OCI-LY3 (cell line): ENCODE data around the gene SLC6A15.

ENCODE experiments used
- H2AFZ ChIP-seq: fragments of 200-600, 300-600 bp; shearing (Covaris generic); 2 replicates; pipeline ENCODE4 v1.6.0; 2014; ENCODE audit warnings: antibody characterized with exemption, low read depth, low read length
- H3K27ac ChIP-seq: fragments of 200-600, 300-600 bp; sonication (generic); 2 replicates; pipeline ENCODE4 v1.5.1; 2014; ENCODE audit warnings: mild to moderate bottlenecking, low read length, moderate library complexity, mixed read lengths
- H3K27me3 ChIP-seq: fragments of 200-600, 300-600 bp; sonication (generic); 2 replicates; pipeline ENCODE4 v1.6.1; 2014; ENCODE audit warnings: low read depth, low read length, mixed read lengths
- H3K36me3 ChIP-seq: fragments of 200-600, 300-600 bp; sonication (generic); replicated peaks from 2 replicates; pipeline ENCODE3; 2014; ENCODE audit warnings: low read depth, low read length, mixed read lengths
- H3K4me1 ChIP-seq: fragments of 300-600, 200-600 bp; sonication (generic); 2 replicates; pipeline ENCODE4 v1.6.1; 2014; ENCODE audit warnings: low read length, mixed read lengths
- H3K4me2 ChIP-seq: fragments of 200-600, 300-600 bp; sonication (generic); 2 replicates; pipeline ENCODE4 v1.6.1; 2014; ENCODE audit warnings: low read length, mixed read lengths
- H3K4me3 ChIP-seq: fragments of 300-600, 200-600 bp; sonication (generic); 2 replicates; pipeline ENCODE4 v1.5.1; 2014; ENCODE audit warnings: antibody characterized with exemption, mild to moderate bottlenecking, low read length, moderate library complexity
- H3K79me2 ChIP-seq: fragments of 300-600, 200-600 bp; shearing (Covaris generic); 2 replicates; pipeline ENCODE4 v1.6.1; 2014; ENCODE audit warnings: mild to moderate bottlenecking, low read length, mixed read lengths
- H3K9ac ChIP-seq: fragments of 300-600, 200-600 bp; shearing (Covaris generic); 2 replicates; pipeline ENCODE4 v1.6.0; 2014; ENCODE audit warnings: mild to moderate bottlenecking, low read length, moderate library complexity
- H3K9me3 ChIP-seq: fragments of 200-600, 300-600 bp; shearing (Covaris generic); 2 replicates; pipeline ENCODE4 v1.6.1; 2014; ENCODE audit warnings: low read length, mixed read lengths; ENCODE audit not compliant: insufficient read depth
- H4K20me1 ChIP-seq: fragments of 200-600, 300-600 bp; sonication (generic); 2 replicates; pipeline ENCODE4 v1.6.1; 2016; ENCODE audit warnings: low read length, mixed read lengths; ENCODE audit not compliant: insufficient read depth
- CTCF ChIP-seq: fragments of 200-600, 300-600 bp; sonication (generic); IDR thresholded peaks from 2 replicates; pipeline ENCODE4 v1.5.1; 2014; ENCODE audit warnings: antibody characterized with exemption, low read length, low read depth
- EZH2phosphoT487 ChIP-seq: fragments of 200-600 bp; shearing (Covaris generic); IDR thresholded peaks from 2 replicates; pipeline ENCODE4 v1.6.1; 2018; ENCODE audit warnings: antibody characterized with exemption, mixed run types, low read depth

Gene SLC6A15

DNA sequence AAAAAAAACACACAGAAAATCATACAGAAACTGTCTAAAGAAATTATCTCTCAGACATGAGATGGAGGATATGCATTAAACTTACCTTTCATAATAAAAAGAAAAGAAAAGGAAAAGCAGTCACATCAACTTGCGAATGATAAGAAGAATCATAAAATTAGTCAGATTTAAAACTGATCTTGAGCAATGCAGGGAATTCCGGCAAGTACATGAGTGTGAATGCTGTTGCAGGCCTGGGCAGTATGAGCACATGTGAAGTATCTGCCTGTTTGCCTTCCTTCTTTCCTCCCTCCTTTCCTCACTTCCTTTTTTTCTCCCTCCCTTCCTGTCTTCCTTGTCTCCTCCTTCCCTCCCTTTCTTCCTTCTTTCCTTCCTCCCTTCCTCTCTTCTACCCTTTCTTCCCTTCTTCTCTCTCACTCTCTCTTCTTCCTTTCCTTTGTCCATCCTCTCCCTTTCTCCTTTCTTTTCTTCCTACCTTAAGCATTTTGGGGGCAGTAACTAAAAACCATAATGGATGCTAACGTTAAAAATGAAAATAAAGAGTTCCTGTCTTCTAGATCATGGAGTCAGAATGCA, 38.5 kb upstream of the SLC6A15 start:
- no peak overlapping the region for H3K9ac ChIP-seq
- no peak overlapping the region for H3K27ac ChIP-seq
- no peaks in the 10 kb centered on the region for H3K9me3 ChIP-seq
- H2AFZ ChIP-seq, result no peak overlapping the region
- no peaks in the 10 kb centered on the region for H4K20me1 ChIP-seq
- H3K4me2 ChIP-seq, result no peak overlapping the region
- no peaks in the 10 kb centered on the region for H3K36me3 ChIP-seq
- H3K4me1 ChIP-seq, result no peaks in the 10 kb centered on the region
- no peaks in the 10 kb centered on the region for H3K27me3 ChIP-seq
- TF ChIP-seq EZH2phosphoT487 (no peak), CTCF (no peak)
- H3K4me3 ChIP-seq, result no peak overlapping the region
- no peaks in the 10 kb centered on the region for H3K79me2 ChIP-seq

GRCh38 chr12:84946753-84947152, 34.2 kb upstream of the SLC6A15 start:
- Histone ChIP-seq H3K4me3 (no peak overlapping the region), H3K4me1 (no peaks in the 10 kb centered on the region), H3K4me2 (no peak overlapping the region), H3K79me2 (no peaks in the 10 kb centered on the region), H3K36me3 (no peaks in the 10 kb centered on the region), H4K20me1 (no peaks in the 10 kb centered on the region), H3K9me3 (no peaks in the 10 kb centered on the region), H2AFZ (no peak overlapping the region), H3K9ac (no peak overlapping the region), H3K27ac (no peak overlapping the region), H3K27me3 (no peaks in the 10 kb centered on the region)
- TF ChIP-seq CTCF, result no peak
- TF ChIP-seq EZH2phosphoT487, result no peak

GRCh38 chr12:84937415-84937814, 24.8 kb upstream of the SLC6A15 start:
- TF ChIP-seq EZH2phosphoT487, result no peak
- TF ChIP-seq CTCF, result no peak
- Histone ChIP-seq H3K27ac (no peak overlapping the region), H4K20me1 (no peaks in the 10 kb centered on the region), H3K9me3 (no peaks in the 10 kb centered on the region), H3K9ac (no peak overlapping the region), H3K4me1 (no peaks in the 10 kb centered on the region), H3K4me2 (no peak overlapping the region), H3K36me3 (no peaks in the 10 kb centered on the region), H2AFZ (no peak overlapping the region), H3K27me3 (no peaks in the 10 kb centered on the region), H3K4me3 (no peak overlapping the region), H3K79me2 (no peaks in the 10 kb centered on the region)

GRCh38 chr12:84929501-84929900, 16.9 kb upstream of the SLC6A15 start:
- Histone ChIP-seq H3K27me3 (no peaks in the 10 kb centered on the region), H3K27ac (no peak overlapping the region), H3K9me3 (no peaks in the 10 kb centered on the region), H2AFZ (no peak overlapping the region), H3K9ac (no peak overlapping the region), H4K20me1 (no peaks in the 10 kb centered on the region), H3K4me1 (no peaks in the 10 kb centered on the region), H3K79me2 (no peaks in the 10 kb centered on the region), H3K36me3 (no peaks in the 10 kb centered on the region), H3K4me2 (no peak overlapping the region), H3K4me3 (no peak overlapping the region)
- no peak for TF ChIP-seq EZH2phosphoT487
- no peak for TF ChIP-seq CTCF
